ENCODE results near the gene TMEM184B. TPM values are rescaled to one million over a fixed set of nuclear protein-coding genes. Genes with fewer than 3 reads are reported as not detected.

TMEM184B gene
- total and polyA plus RNA-seq, 5 donors from 2014 or later: 7.2 to 31.3 (median 7.8) TPM

GRCh38 chr22:38302906-38303305 is 30.1 kb upstream of the TMEM184B start:
- no peaks in the 10 kb centered on the region for H3K27me3 ChIP-seq (ENCODE audit: control insufficient read depth, insufficient read depth, low read length)
- no peak for DNase-seq
- no peak overlapping the region for H3K27ac Mint-ChIP-seq
- peaks cover 33% of the 10 kb centered on the region for H3K36me3 ChIP-seq (ENCODE audit: control insufficient read depth, insufficient read depth, low read length)
- H3K4me3 ChIP-seq (ENCODE audit: low read depth, low read length): no peak overlapping the region
- H3K27ac ChIP-seq (ENCODE audit: insufficient read depth, low read length, poor library complexity, severe bottlenecking): no peak overlapping the region
- no peaks in the 10 kb centered on the region for H3K9me3 Mint-ChIP-seq
- peaks cover 11 to 24% (median 17%) of the 10 kb centered on the region in 4 donors for H3K4me1 Mint-ChIP-seq
- no peaks in the 10 kb centered on the region for H3K27me3 Mint-ChIP-seq
- ATAC-seq (ENCODE audit: low read depth in 2 of 2): no peak
- peaks cover 10% of the 10 kb centered on the region for H3K4me1 ChIP-seq (ENCODE audit: control insufficient read depth, insufficient read depth, low read length, poor library complexity, severe bottlenecking)
- H3K4me3 Mint-ChIP-seq: no peak overlapping the region
- H3K36me3 Mint-ChIP-seq: peaks cover 26% of the 10 kb centered on the region
- no peaks in the 10 kb centered on the region for H3K9me3 ChIP-seq (ENCODE audit: control insufficient read depth in 2 of 2, low read length in 2 of 2)

- H3K27ac Mint-ChIP-seq: peak overlapping the region in 2 of 3 donors; percentile 52 to 80
- peaks cover 50% of the 10 kb centered on the region for H3K36me3 ChIP-seq (ENCODE audit: control insufficient read depth, insufficient read depth, low read length)
- H3K36me3 Mint-ChIP-seq: peaks cover 26% of the 10 kb centered on the region
These were observed 28.1 kb upstream of the TMEM184B start for GRCh38 chr22:38300946-38301345.

GRCh38 chr22:38300197-38300945 is 27.6 kb upstream of the TMEM184B start:
- no peak for ATAC-seq (ENCODE audit: low read depth in 2 of 2)
- H3K4me3 Mint-ChIP-seq: peak overlapping the region in 1 of 4 donors; percentile 51
- no peaks in the 10 kb centered on the region for H3K9me3 Mint-ChIP-seq
- H3K36me3 ChIP-seq (ENCODE audit: control insufficient read depth, insufficient read depth, low read length): peaks cover 50% of the 10 kb centered on the region
- peaks cover 3% of the 10 kb centered on the region for H3K4me1 ChIP-seq (ENCODE audit: control insufficient read depth, insufficient read depth, low read length, poor library complexity, severe bottlenecking)
- H3K4me1 Mint-ChIP-seq: peaks cover 3 to 4% (median 3%) of the 10 kb centered on the region in 4 donors
- H3K9me3 ChIP-seq (ENCODE audit: control insufficient read depth in 2 of 2, low read length in 2 of 2): no peaks in the 10 kb centered on the region
- H3K27ac Mint-ChIP-seq: peak overlapping the region in 1 of 3 donors; percentile 59
- no peak for DNase-seq
- H3K27ac ChIP-seq (ENCODE audit: insufficient read depth, low read length, poor library complexity, severe bottlenecking): no peak overlapping the region
- H3K36me3 Mint-ChIP-seq: peaks cover 24% of the 10 kb centered on the region
- no peak overlapping the region for H3K4me3 ChIP-seq (ENCODE audit: low read depth, low read length)
- H3K27me3 Mint-ChIP-seq: no peaks in the 10 kb centered on the region
- no peaks in the 10 kb centered on the region for H3K27me3 ChIP-seq (ENCODE audit: control insufficient read depth, insufficient read depth, low read length)

More at GRCh38 chr22:38300946-38301345, 28.1 kb upstream of the TMEM184B start:
- Mint-ChIP-seq H3K9me3 (no peaks in the 10 kb centered on the region), H3K4me1 (peaks cover 8 to 9% (median 8%) of the 10 kb centered on the region in 4 donors), H3K27me3 (no peaks in the 10 kb centered on the region), H3K4me3 (no peak overlapping the region)
- DNase-seq (no peak), ATAC-seq (ENCODE audit: low read depth in 2 of 2) (no peak)
- Histone ChIP-seq H3K27me3 (ENCODE audit: control insufficient read depth, insufficient read depth, low read length) (no peaks in the 10 kb centered on the region), H3K27ac (ENCODE audit: insufficient read depth, low read length, poor library complexity, severe bottlenecking) (no peak overlapping the region), H3K4me3 (ENCODE audit: low read depth, low read length) (no peak overlapping the region), H3K4me1 (ENCODE audit: control insufficient read depth, insufficient read depth, low read length, poor library complexity, severe bottlenecking) (peaks cover 9% of the 10 kb centered on the region), H3K9me3 (ENCODE audit: control insufficient read depth in 2 of 2, low read length in 2 of 2) (no peaks in the 10 kb centered on the region)

- Histone ChIP-seq H3K27me3 (ENCODE audit: control insufficient read depth, insufficient read depth, low read length) (no peaks in the 10 kb centered on the region), H3K27ac (ENCODE audit: insufficient read depth, low read length, poor library complexity, severe bottlenecking) (no peak overlapping the region), H3K4me1 (ENCODE audit: control insufficient read depth, insufficient read depth, low read length, poor library complexity, severe bottlenecking) (no peaks in the 10 kb centered on the region), H3K4me3 (ENCODE audit: low read depth, low read length) (no peak overlapping the region), H3K9me3 (ENCODE audit: control insufficient read depth in 2 of 2, low read length in 2 of 2) (no peaks in the 10 kb centered on the region), H3K36me3 (ENCODE audit: control insufficient read depth, insufficient read depth, low read length) (peaks cover 50% of the 10 kb centered on the region)
- Mint-ChIP-seq H3K27me3 (no peaks in the 10 kb centered on the region), H3K4me1 (peaks cover 0 to 2% (median 0%) of the 10 kb centered on the region in 4 donors), H3K27ac (peak overlapping the region in 1 of 3 donors; percentile 59), H3K36me3 (peaks cover 22% of the 10 kb centered on the region), H3K4me3 (peak overlapping the region in 1 of 4 donors; percentile 63), H3K9me3 (no peaks in the 10 kb centered on the region)
- no peak for ATAC-seq (ENCODE audit: low read depth in 2 of 2)
- no peak for DNase-seq
These were observed 26.9 kb upstream of the TMEM184B start for GRCh38 chr22:38299770-38300102.

GRCh38 chr22:38298312-38299005 is 25.6 kb upstream of the TMEM184B start:
- no peaks in the 10 kb centered on the region for H3K27me3 Mint-ChIP-seq
- DNase-seq (peak in 2 of 3 donors; percentile 32 to 35), ATAC-seq (ENCODE audit: low read depth in 2 of 2) (peak; percentile 49 to 50)
- peaks cover 22% of the 10 kb centered on the region for H3K36me3 Mint-ChIP-seq
- no peaks in the 10 kb centered on the region for H3K4me1 Mint-ChIP-seq
- no peaks in the 10 kb centered on the region for H3K27me3 ChIP-seq (ENCODE audit: control insufficient read depth, insufficient read depth, low read length)
- H3K27ac Mint-ChIP-seq: no peak overlapping the region
- H3K9me3 Mint-ChIP-seq: peaks cover 0 to 1% (median 0%) of the 10 kb centered on the region in 7 donors
- H3K4me3 Mint-ChIP-seq: peak overlapping the region in 1 of 4 donors; percentile 58
- H3K4me1 ChIP-seq (ENCODE audit: control insufficient read depth, insufficient read depth, low read length, poor library complexity, severe bottlenecking): no peaks in the 10 kb centered on the region
- no peak overlapping the region for H3K27ac ChIP-seq (ENCODE audit: insufficient read depth, low read length, poor library complexity, severe bottlenecking)
- H3K36me3 ChIP-seq (ENCODE audit: control insufficient read depth, insufficient read depth, low read length): peaks cover 56% of the 10 kb centered on the region
- H3K4me3 ChIP-seq (ENCODE audit: low read depth, low read length): no peak overlapping the region
- no peaks in the 10 kb centered on the region for H3K9me3 ChIP-seq (ENCODE audit: control insufficient read depth in 2 of 2, low read length in 2 of 2)

GRCh38 chr22:38296372-38296771 is 23.6 kb upstream of the TMEM184B start:
- Mint-ChIP-seq H3K36me3 (peaks cover 17% of the 10 kb centered on the region), H3K4me1 (no peaks in the 10 kb centered on the region), H3K4me3 (no peak overlapping the region), H3K27ac (no peak overlapping the region), H3K9me3 (peaks cover 0 to 1% (median 0%) of the 10 kb centered on the region in 7 donors), H3K27me3 (no peaks in the 10 kb centered on the region)
- Histone ChIP-seq H3K27me3 (ENCODE audit: control insufficient read depth, insufficient read depth, low read length) (no peaks in the 10 kb centered on the region), H3K36me3 (ENCODE audit: control insufficient read depth, insufficient read depth, low read length) (peaks cover 59% of the 10 kb centered on the region), H3K9me3 (ENCODE audit: control insufficient read depth in 2 of 2, low read length in 2 of 2) (no peaks in the 10 kb centered on the region), H3K4me1 (ENCODE audit: control insufficient read depth, insufficient read depth, low read length, poor library complexity, severe bottlenecking) (no peaks in the 10 kb centered on the region), H3K27ac (ENCODE audit: insufficient read depth, low read length, poor library complexity, severe bottlenecking) (no peak overlapping the region), H3K4me3 (ENCODE audit: low read depth, low read length) (no peak overlapping the region)
- DNase-seq: no peak
- no peak for ATAC-seq (ENCODE audit: low read depth in 2 of 2)

GRCh38 chr22:38295863-38296262 is 23.1 kb upstream of the TMEM184B start:
- no peak overlapping the region for H3K4me3 Mint-ChIP-seq
- Histone ChIP-seq H3K4me3 (ENCODE audit: low read depth, low read length) (no peak overlapping the region), H3K27me3 (ENCODE audit: control insufficient read depth, insufficient read depth, low read length) (no peaks in the 10 kb centered on the region), H3K9me3 (ENCODE audit: control insufficient read depth in 2 of 2, low read length in 2 of 2) (no peaks in the 10 kb centered on the region), H3K36me3 (ENCODE audit: control insufficient read depth, insufficient read depth, low read length) (peaks cover 54% of the 10 kb centered on the region), H3K27ac (ENCODE audit: insufficient read depth, low read length, poor library complexity, severe bottlenecking) (no peak overlapping the region), H3K4me1 (ENCODE audit: control insufficient read depth, insufficient read depth, low read length, poor library complexity, severe bottlenecking) (no peaks in the 10 kb centered on the region)
- peaks cover 14% of the 10 kb centered on the region for H3K36me3 Mint-ChIP-seq
- H3K4me1 Mint-ChIP-seq: no peaks in the 10 kb centered on the region
- peak overlapping the region in 1 of 3 donors; percentile 26 for H3K27ac Mint-ChIP-seq
- ATAC-seq (ENCODE audit: low read depth in 2 of 2) (no peak), DNase-seq (no peak)
- peaks cover 0 to 1% (median 0%) of the 10 kb centered on the region in 7 donors for H3K9me3 Mint-ChIP-seq
- H3K27me3 Mint-ChIP-seq: no peaks in the 10 kb centered on the region

Data from CD4-positive, CD25-positive, alpha-beta regulatory T cell (primary cell).